MV-4-11 (cell line): ENCODE data around the gene ACE2.
"Not testable (repeated sequence)": the region's sequence is repeated elsewhere in the genome, so short reads cannot be mapped to it uniquely, and the experiment has no call there.

ENCODE experiments used
- DNase-seq: peaks from one replicate; lab custom pipeline; 2025; lab: John Stamatoyannopoulos, UW

Gene ACE2

GRCh38 chrX:15600745-15601144, at the start of gene ACE2:
Gene ACE2, minus strand, starts transcription at chrX:15600960. Its CDS starts 49 bp downstream, at chrX:15600911.
- no peak for DNase-seq

GRCh38 chrX:15647510-15647909, 46.8 kb upstream of the ACE2 start:
- not testable (repeated sequence) for DNase-seq

GRCh38 chrX:15646543-15646942, 45.8 kb upstream of the ACE2 start:
- DNase-seq: no peak

GRCh38 chrX:15646031-15646430, 45.3 kb upstream of the ACE2 start:
- DNase-seq: no peak

- DNase-seq: no peak
Observed at GRCh38 chrX:15645266-15645665, 44.5 kb upstream of the ACE2 start.

GRCh38 chrX:15644560-15644872, 43.8 kb upstream of the ACE2 start:
- DNase-seq: no peak

GRCh38 chrX:15643786-15644559, 43.2 kb upstream of the ACE2 start:
- no peak for DNase-seq

GRCh38 chrX:15631637-15632036, 30.9 kb upstream of the ACE2 start:
- no peak for DNase-seq

- no peak for DNase-seq
Observed at GRCh38 chrX:15623054-15623453, 22.3 kb upstream of the ACE2 start.

- DNase-seq: no peak
Observed at GRCh38 chrX:15619053-15619755, 18.4 kb upstream of the ACE2 start.

- no peak for DNase-seq
Observed at GRCh38 chrX:15617111-15617510, 16.4 kb upstream of the ACE2 start.

GRCh38 chrX:15616531-15616930, 15.8 kb upstream of the ACE2 start:
- DNase-seq: no peak

- DNase-seq: no peak
Observed at GRCh38 chrX:15607067-15607466, 6.3 kb upstream of the ACE2 start.

- no peak for DNase-seq
Observed at GRCh38 chrX:15606136-15606535, 5.4 kb upstream of the ACE2 start.

- no peak for DNase-seq
Observed at GRCh38 chrX:15605226-15605625, 4.5 kb upstream of the ACE2 start.

GRCh38 chrX:15602761-15603160, 2.0 kb upstream of the ACE2 start:
- DNase-seq: no peak

- DNase-seq: no peak
Observed at GRCh38 chrX:15601932-15602331, 1.2 kb upstream of the ACE2 start.

- no peak for DNase-seq
Observed at GRCh38 chrX:15600049-15600448, 711 bp downstream of the ACE2 start.

GRCh38 chrX:15599461-15599860, 1.3 kb downstream of the ACE2 start:
- no peak for DNase-seq

- DNase-seq: no peak
Observed at GRCh38 chrX:15598026-15598425, 2.7 kb downstream of the ACE2 start.

GRCh38 chrX:15594371-15594770, 6.4 kb downstream of the ACE2 start:
- no peak for DNase-seq

GRCh38 chrX:15579778-15580747, 20.7 kb downstream of the ACE2 start:
- DNase-seq: no peak

GRCh38 chrX:15576019-15576418, 24.7 kb downstream of the ACE2 start:
- no peak for DNase-seq
